T-cell (primary cell): Measurements from ENCODE around the gene PHYKPL. TPM values are rescaled to one million over a fixed set of nuclear protein-coding genes. Genes with fewer than 3 reads are reported as not detected.

Source experiments
- ATAC-seq, 4 experiments: fragments of 200-7000 bp in 3 of 4; fragments of 150-1000 bp in 1 of 4; cut with Tn5 transposase; replicated peaks in 1 of 4; 1 replicate in 3 of 4; 2 replicates in 1 of 4; pipeline ENCODE4 v1.10.0; 2021; ENCODE audit warnings: moderate library complexity in 3 of 4, mild to moderate bottlenecking in 2 of 4, moderate number of reproducible peaks in 1 of 4
- CTCF ChIA-PET, 2 donors: fragments of 300-600 bp; sonication (Branson Sonifier 250); formaldehyde crosslinking; loops; one replicate each; lab custom pipeline; 2022; ENCODE audit warnings: antibody characterized with exemption in 2 of 2; lab: Charles Lee
- POLR2A ChIA-PET, 2 donors: fragments of 300-600 bp; sonication (Branson Sonifier 250); formaldehyde crosslinking; loops; one replicate each; lab custom pipeline; 2022; ENCODE audit warnings: antibody characterized with exemption in 2 of 2; lab: Charles Lee
- DNase-seq, 35 experiments: peaks; one replicate each; pipeline versions ENCODE4 v3.0.0 to v3.0.0-alpha.2; 2013 to 2023
- H3K27ac ChIP-seq: one replicate; pipeline ENCODE4 v1.5.1; 2013; ENCODE audit warnings: low read length
- H3K27me3 ChIP-seq, 2 experiments: replicated peaks in 1 of 2; 1 replicate in 1 of 2; 2 replicates in 1 of 2; pipeline versions ENCODE4 v1.6.1 to v1.7.0; 2013; ENCODE audit warnings: low read length in 1 of 2, mixed read lengths in 1 of 2; ENCODE audit not compliant: control insufficient read depth in 2 of 2, insufficient read depth in 2 of 2; ENCODE audit errors: extremely low read depth in 1 of 2
- H3K36me3 ChIP-seq, 2 donors: 1 replicate in 1 of 2; 2 replicates in 1 of 2; pipeline versions ENCODE4 v1.6.1 to v1.7.0; 2013; ENCODE audit warnings: low read length in 1 of 2; ENCODE audit not compliant: control insufficient read depth in 2 of 2, insufficient read depth in 1 of 2; ENCODE audit errors: extremely low read depth in 1 of 2
- H3K4me1 ChIP-seq, 2 experiments: 1 replicate in 1 of 2; 2 replicates in 1 of 2; pipeline versions ENCODE4 v1.6.1 to v1.7.0; 2013; ENCODE audit warnings: low read length in 2 of 2, mixed read lengths in 1 of 2; ENCODE audit not compliant: insufficient read depth in 2 of 2, control insufficient read depth in 1 of 2; ENCODE audit errors: extremely low read depth in 1 of 2
- H3K4me3 ChIP-seq, 2 donors: 1 replicate in 1 of 2; 2 replicates in 1 of 2; pipeline versions ENCODE4 v1.5.1 to v1.7.0; 2013; ENCODE audit warnings: mild to moderate bottlenecking in 2 of 2, low read length in 1 of 2, moderate library complexity in 1 of 2; ENCODE audit not compliant: control insufficient read depth in 1 of 2; ENCODE audit errors: extremely low read depth in 1 of 2
- H3K9me3 ChIP-seq: 2 replicates; pipeline ENCODE4 v1.7.0; 2013
- H3K27ac Mint-ChIP-seq, 2 donors: one replicate each; pipeline ENCODE4 v1.8.0; 2020 to 2021; ENCODE audit warnings: mild to moderate bottlenecking in 2 of 2, mixed read lengths in 2 of 2
- H3K27me3 Mint-ChIP-seq, 2 donors: one replicate each; pipeline ENCODE4 v1.8.0; 2021 to 2022; ENCODE audit warnings: mixed read lengths in 2 of 2
- H3K36me3 Mint-ChIP-seq: one replicate; pipeline ENCODE4 v1.8.0; 2021; ENCODE audit warnings: mixed read lengths
- H3K4me1 Mint-ChIP-seq, 3 donors: one replicate each; pipeline ENCODE4 v1.8.0; 2020 to 2022; ENCODE audit warnings: mixed read lengths in 3 of 3, mild to moderate bottlenecking in 1 of 3
- H3K4me3 Mint-ChIP-seq, 3 donors: one replicate each; pipeline ENCODE4 v1.8.0; 2020 to 2022; ENCODE audit warnings: mild to moderate bottlenecking in 3 of 3, mixed read lengths in 3 of 3, moderate library complexity in 3 of 3
- H3K9me3 Mint-ChIP-seq, 3 donors: one replicate each; pipeline ENCODE4 v1.8.0; 2020 to 2022; ENCODE audit warnings: mixed read lengths in 3 of 3
- WGBS: methylation state at CpG from one replicate; pipeline ENCODE4 v1.1.5; 2013; ENCODE audit warnings: missing lambda C conversion rate; ENCODE audit not compliant: insufficient coverage; 5-methylcytosine and 5-hydroxymethylcytosine counted together
- total RNA-seq, 35 experiments: library from RNA in 6 of 35; stranded (reverse) in 6 of 35; fragments of 120-200 nt in 1 of 35; gene quantifications; one replicate each; pipeline versions ENCODE4 v1.2.1 to v1.2.4 and lab custom pipeline; 2013 to 2026

Gene PHYKPL
- total RNA-seq, 5 donors from 2014 or later (not counting 1 experiment from before 2014, with no cell fraction given): 135 to 208 (median 193) TPM

- no peaks in the 10 kb centered on the region for H3K9me3 ChIP-seq
- Mint-ChIP-seq H3K4me1 (no peaks in the 10 kb centered on the region), H3K27ac (no peak overlapping the region), H3K4me3 (no peak overlapping the region), H3K36me3 (no peaks in the 10 kb centered on the region), H3K27me3 (peaks cover 5 to 8% of the 10 kb centered on the region in 2 donors), H3K9me3 (peaks cover 0 to 5% (median 0%) of the 10 kb centered on the region in 3 donors)
- no peak overlapping the region for H3K27ac ChIP-seq
- no peak for ATAC-seq
- H3K36me3 ChIP-seq: no peaks in the 10 kb centered on the region
- ChIA-PET CTCF (no interaction called here), POLR2A (no interaction called here)
- 76% methylated on average over 8 of the region's 14 CpGs for WGBS
- no peak for DNase-seq
- no peak overlapping the region for H3K4me3 ChIP-seq
- H3K4me1 ChIP-seq: no peaks in the 10 kb centered on the region
- H3K27me3 ChIP-seq: peaks cover 0 to 35% of the 10 kb centered on the region in 2 experiments
Measured at GRCh38 chr5:178273665-178274541, 41.3 kb upstream of the PHYKPL start.

- no peaks in the 10 kb centered on the region for H3K4me1 Mint-ChIP-seq
- peaks cover 0 to 5% (median 0%) of the 10 kb centered on the region in 3 donors for H3K9me3 Mint-ChIP-seq
- peaks cover 0 to 26% of the 10 kb centered on the region in 2 experiments for H3K27me3 ChIP-seq
- no peak overlapping the region for H3K4me3 Mint-ChIP-seq
- ChIA-PET POLR2A (no interaction called here), CTCF (interaction anchor here in 1 of 2 donors (0.7 kb wide), 1 partner anchor 1831 kb away, joined by 5 read pairs; no protein-coding TSS in a partner anchor)
- no peaks in the 10 kb centered on the region for H3K36me3 ChIP-seq
- no peaks in the 10 kb centered on the region for H3K4me1 ChIP-seq
- H3K27ac ChIP-seq: no peak overlapping the region
- DNase-seq: no peak
- H3K9me3 ChIP-seq: no peaks in the 10 kb centered on the region
- H3K27ac Mint-ChIP-seq: no peak overlapping the region
- WGBS: 85% methylated on average over 9 of the region's 15 CpGs
- no peaks in the 10 kb centered on the region for H3K36me3 Mint-ChIP-seq
- no peak for ATAC-seq
- H3K27me3 Mint-ChIP-seq: peaks cover 5 to 7% of the 10 kb centered on the region in 2 donors
- H3K4me3 ChIP-seq: no peak overlapping the region
Measured at GRCh38 chr5:178273041-178273440, 40.4 kb upstream of the PHYKPL start.

- Histone ChIP-seq H3K4me3 (no peak overlapping the region), H3K36me3 (no peaks in the 10 kb centered on the region), H3K4me1 (no peaks in the 10 kb centered on the region), H3K27ac (no peak overlapping the region), H3K9me3 (no peaks in the 10 kb centered on the region), H3K27me3 (peaks cover 0 to 24% of the 10 kb centered on the region in 2 experiments)
- 91% methylated on average over 9 of the region's 9 CpGs for WGBS
- no peak for DNase-seq
- no peaks in the 10 kb centered on the region for H3K36me3 Mint-ChIP-seq
- peaks cover 0 to 5% (median 0%) of the 10 kb centered on the region in 3 donors for H3K9me3 Mint-ChIP-seq
- ATAC-seq: no peak
- H3K4me3 Mint-ChIP-seq: no peak overlapping the region
- ChIA-PET POLR2A (no interaction called here), CTCF (interaction anchor here in 1 of 2 donors (0.7 kb wide), 1 partner anchor 1831 kb away, joined by 5 read pairs; no protein-coding TSS in a partner anchor)
- no peaks in the 10 kb centered on the region for H3K4me1 Mint-ChIP-seq
- no peak overlapping the region for H3K27ac Mint-ChIP-seq
- peaks cover 4 to 5% of the 10 kb centered on the region in 2 donors for H3K27me3 Mint-ChIP-seq
Measured at GRCh38 chr5:178272591-178272990, 40.0 kb upstream of the PHYKPL start.

- H3K36me3 Mint-ChIP-seq: no peaks in the 10 kb centered on the region
- no peak overlapping the region for H3K27ac ChIP-seq
- ChIA-PET POLR2A (no interaction called here), CTCF (no interaction called here)
- H3K27me3 Mint-ChIP-seq: peaks cover 3 to 5% of the 10 kb centered on the region in 2 donors
- H3K9me3 Mint-ChIP-seq: peaks cover 0 to 5% (median 0%) of the 10 kb centered on the region in 3 donors
- H3K4me1 Mint-ChIP-seq: no peaks in the 10 kb centered on the region
- no peak overlapping the region for H3K27ac Mint-ChIP-seq
- no peaks in the 10 kb centered on the region for H3K36me3 ChIP-seq
- no peaks in the 10 kb centered on the region for H3K4me1 ChIP-seq
- H3K27me3 ChIP-seq: peaks cover 0 to 24% of the 10 kb centered on the region in 2 experiments
- H3K9me3 ChIP-seq: no peaks in the 10 kb centered on the region
- no peak overlapping the region for H3K4me3 ChIP-seq
- ATAC-seq: no peak
- no peak overlapping the region for H3K4me3 Mint-ChIP-seq
- no peak for DNase-seq
- 87% methylated on average over 23 of the region's 24 CpGs for WGBS
Measured at GRCh38 chr5:178271726-178272479, 39.3 kb upstream of the PHYKPL start.

GRCh38 chr5:178271231-178271630, 38.6 kb upstream of the PHYKPL start:
- CTCF ChIA-PET: no interaction called here
- Mint-ChIP-seq H3K4me1 (no peaks in the 10 kb centered on the region), H3K9me3 (peaks cover 0 to 5% (median 0%) of the 10 kb centered on the region in 3 donors), H3K4me3 (no peak overlapping the region), H3K36me3 (no peaks in the 10 kb centered on the region), H3K27me3 (peaks cover 3 to 5% of the 10 kb centered on the region in 2 donors), H3K27ac (no peak overlapping the region)
- Histone ChIP-seq H3K4me3 (no peak overlapping the region), H3K4me1 (no peaks in the 10 kb centered on the region), H3K27ac (no peak overlapping the region), H3K27me3 (peaks cover 0 to 24% of the 10 kb centered on the region in 2 experiments), H3K36me3 (no peaks in the 10 kb centered on the region), H3K9me3 (no peaks in the 10 kb centered on the region)
- DNase-seq: no peak
- 90% methylated on average over 3 of the region's 4 CpGs for WGBS
- POLR2A ChIA-PET: no interaction called here
- ATAC-seq: no peak

- Mint-ChIP-seq H3K9me3 (no peaks in the 10 kb centered on the region), H3K27ac (no peak overlapping the region), H3K4me1 (no peaks in the 10 kb centered on the region), H3K4me3 (no peak overlapping the region), H3K36me3 (no peaks in the 10 kb centered on the region), H3K27me3 (peaks cover 0 to 5% of the 10 kb centered on the region in 2 donors)
- no peak overlapping the region for H3K4me3 ChIP-seq
- DNase-seq (no peak), ATAC-seq (no peak)
- ChIA-PET POLR2A (no interaction called here), CTCF (interaction anchor here in 1 of 2 donors (0.6 kb wide), 1 partner anchor 11 kb away, joined by 3 read pairs; no protein-coding TSS in a partner anchor)
- H3K27me3 ChIP-seq: peaks cover 0 to 20% of the 10 kb centered on the region in 2 experiments
- no peak overlapping the region for H3K27ac ChIP-seq
- no peaks in the 10 kb centered on the region for H3K4me1 ChIP-seq
- H3K9me3 ChIP-seq: no peaks in the 10 kb centered on the region
- 90% methylated on average over 1 of the region's 1 CpG for WGBS
- H3K36me3 ChIP-seq: no peaks in the 10 kb centered on the region
Measured at GRCh38 chr5:178269499-178269898, 36.9 kb upstream of the PHYKPL start.
